Activated CD4-positive, alpha-beta memory T cell treated with anti-CD3 and anti-CD28 coated beads for 36 hours (primary cell): ENCODE data around the gene TSC22D2. TPM values are rescaled to one million over a fixed set of nuclear protein-coding genes. Genes with fewer than 3 reads are reported as not detected.

Experiments used
- CTCF ChIA-PET: fragments of 350-600 bp; sonication (Branson Sonifier 250); formaldehyde crosslinking; loops from one replicate; lab custom pipeline; 2021; ENCODE audit warnings: antibody characterized with exemption, inconsistent platforms; lab: Charles Lee
- POLR2A ChIA-PET: fragments of 350-600 bp; sonication (Branson Sonifier 250); formaldehyde crosslinking; loops from one replicate; lab custom pipeline; 2021; ENCODE audit warnings: antibody characterized with exemption; lab: Charles Lee
- DNase-seq: peaks from one replicate; pipeline ENCODE4 v3.0.0-alpha.2; 2020
- H3K27ac Mint-ChIP-seq: one replicate; pipeline ENCODE4 v1.8.0; 2021; ENCODE audit warnings: mixed read lengths
- H3K27me3 Mint-ChIP-seq: one replicate; pipeline ENCODE4 v1.8.0; 2021; ENCODE audit warnings: mixed read lengths
- H3K36me3 Mint-ChIP-seq: one replicate; pipeline ENCODE4 v1.8.0; 2021; ENCODE audit warnings: mixed read lengths
- H3K4me1 Mint-ChIP-seq: one replicate; pipeline ENCODE4 v1.8.0; 2021; ENCODE audit warnings: low read depth, mixed read lengths
- H3K4me3 Mint-ChIP-seq: one replicate; pipeline ENCODE4 v1.8.0; 2021; ENCODE audit warnings: mild to moderate bottlenecking, mixed read lengths
- H3K9me3 Mint-ChIP-seq: one replicate; pipeline ENCODE4 v1.8.0; 2021; ENCODE audit warnings: mixed read lengths
- intact Hi-C: fragments of 100-400 bp; cut with micrococcal nuclease; formaldehyde crosslinking; loops from one replicate; pipeline ENCODE4 v1.15.1; 2023
- total RNA-seq, 2 experiments: library from RNA; stranded (reverse); gene quantifications; one replicate each; pipeline ENCODE4 v1.2.3, GENCODE V29; 2021

TSC22D2 gene
- total RNA-seq, 2 experiments from 2014 or later = 12.3 to 13.7 TPM

GRCh38 chr3:150372722-150373121 is 35.4 kb upstream of the TSC22D2 start:
- H3K4me3 Mint-ChIP-seq = no peak overlapping the region
- no peak overlapping the region for H3K27ac Mint-ChIP-seq
- intact Hi-C loops = no loop called here
- no peaks in the 10 kb centered on the region for H3K27me3 Mint-ChIP-seq
- H3K4me1 Mint-ChIP-seq = peaks cover 4% of the 10 kb centered on the region
- no peaks in the 10 kb centered on the region for H3K9me3 Mint-ChIP-seq
- ChIA-PET POLR2A (no interaction called here), CTCF (interaction anchor here (1.2 kb wide), 1 partner anchor 122 kb away, joined by 3 read pairs; no protein-coding TSS in a partner anchor)
- no peaks in the 10 kb centered on the region for H3K36me3 Mint-ChIP-seq
- no peak for DNase-seq

GRCh38 chr3:150373234-150373875 is 34.7 kb upstream of the TSC22D2 start:
- ChIA-PET CTCF (interaction anchor here (1.2 kb wide), 1 partner anchor 122 kb away, joined by 3 read pairs; no protein-coding TSS in a partner anchor), POLR2A (no interaction called here)
- Mint-ChIP-seq H3K4me3 (peak overlapping the region; percentile 7), H3K27me3 (no peaks in the 10 kb centered on the region), H3K36me3 (no peaks in the 10 kb centered on the region), H3K27ac (no peak overlapping the region), H3K4me1 (peaks cover 4% of the 10 kb centered on the region), H3K9me3 (no peaks in the 10 kb centered on the region)
- intact Hi-C loops = no loop called here
- DNase-seq = no peak

DNA sequence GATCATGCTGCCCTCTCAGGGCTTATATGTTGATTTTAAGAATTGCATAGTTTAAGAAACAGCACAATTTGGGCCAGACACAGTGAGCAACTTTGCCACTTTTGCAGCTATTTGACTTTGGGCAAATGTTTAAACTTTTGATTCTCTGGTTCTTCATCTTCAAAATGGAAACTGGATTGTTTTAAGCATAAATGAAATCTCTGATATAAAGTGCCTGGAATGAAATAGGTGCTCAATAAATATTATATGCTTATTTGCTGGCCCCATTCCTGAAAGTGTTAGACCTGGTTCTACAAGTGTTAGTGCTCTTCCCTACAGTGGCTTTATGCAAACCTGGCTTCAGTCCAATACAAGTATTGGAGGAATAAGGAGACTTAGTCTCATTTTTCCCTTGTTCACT is 33.1 kb upstream of the TSC22D2 start:
- Mint-ChIP-seq H3K27ac (no peak overlapping the region), H3K9me3 (no peaks in the 10 kb centered on the region), H3K36me3 (no peaks in the 10 kb centered on the region), H3K4me1 (peaks cover 4% of the 10 kb centered on the region), H3K4me3 (no peak overlapping the region), H3K27me3 (no peaks in the 10 kb centered on the region)
- intact Hi-C loops = no loop called here
- DNase-seq = no peak
- ChIA-PET CTCF (no interaction called here), POLR2A (no interaction called here)

- no peaks in the 10 kb centered on the region for H3K27me3 Mint-ChIP-seq
- no peak overlapping the region for H3K4me3 Mint-ChIP-seq
- H3K27ac Mint-ChIP-seq = no peak overlapping the region
- ChIA-PET CTCF (no interaction called here), POLR2A (no interaction called here)
- peaks cover 4% of the 10 kb centered on the region for H3K4me1 Mint-ChIP-seq
- no peaks in the 10 kb centered on the region for H3K36me3 Mint-ChIP-seq
- no peaks in the 10 kb centered on the region for H3K9me3 Mint-ChIP-seq
- intact Hi-C loops = no loop called here
- no peak for DNase-seq
Observed at GRCh38 chr3:150376001-150376848, 31.9 kb upstream of the TSC22D2 start.

- intact Hi-C loops = no loop called here
- Mint-ChIP-seq H3K9me3 (no peaks in the 10 kb centered on the region), H3K27me3 (no peaks in the 10 kb centered on the region), H3K36me3 (no peaks in the 10 kb centered on the region), H3K4me3 (no peak overlapping the region), H3K4me1 (peaks cover 14% of the 10 kb centered on the region), H3K27ac (no peak overlapping the region)
- POLR2A ChIA-PET = no interaction called here
- no peak for DNase-seq
- CTCF ChIA-PET = no interaction called here
Observed at GRCh38 chr3:150377601-150378300, 30.3 kb upstream of the TSC22D2 start.

DNA sequence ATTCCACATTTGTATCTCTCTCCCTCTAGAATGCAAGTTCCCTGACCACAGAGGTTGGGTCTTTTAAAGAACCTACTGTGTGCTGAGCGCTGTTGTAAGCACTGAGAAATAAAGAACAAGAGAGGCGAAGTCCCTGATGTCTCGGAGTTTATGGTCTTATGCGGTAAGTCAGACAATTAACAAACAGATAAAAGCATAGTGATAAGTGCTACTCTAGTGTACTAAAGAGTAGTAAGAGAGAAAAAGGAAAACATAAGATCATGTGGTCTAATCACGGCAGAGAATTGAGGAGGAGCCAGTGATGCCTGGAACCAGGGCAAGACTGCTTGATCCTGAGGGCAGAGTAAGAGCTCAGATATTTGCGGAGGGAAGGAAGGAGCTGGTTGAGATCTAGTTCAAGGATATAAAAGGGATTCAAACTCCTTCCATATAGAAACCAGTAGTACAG is 29.8 kb upstream of the TSC22D2 start:
- DNase-seq = no peak
- no peaks in the 10 kb centered on the region for H3K36me3 Mint-ChIP-seq
- intact Hi-C loops = no loop called here
- ChIA-PET CTCF (no interaction called here), POLR2A (no interaction called here)
- peaks cover 13% of the 10 kb centered on the region for H3K4me1 Mint-ChIP-seq
- no peak overlapping the region for H3K4me3 Mint-ChIP-seq
- no peaks in the 10 kb centered on the region for H3K9me3 Mint-ChIP-seq
- H3K27ac Mint-ChIP-seq = no peak overlapping the region
- no peaks in the 10 kb centered on the region for H3K27me3 Mint-ChIP-seq

GRCh38 chr3:150379469-150379868 is 28.6 kb upstream of the TSC22D2 start:
- Mint-ChIP-seq H3K9me3 (no peaks in the 10 kb centered on the region), H3K27ac (no peak overlapping the region), H3K4me1 (peaks cover 11% of the 10 kb centered on the region), H3K36me3 (no peaks in the 10 kb centered on the region), H3K4me3 (no peak overlapping the region), H3K27me3 (no peaks in the 10 kb centered on the region)
- DNase-seq = no peak
- intact Hi-C loops = no loop called here
- ChIA-PET CTCF (no interaction called here), POLR2A (no interaction called here)

DNA sequence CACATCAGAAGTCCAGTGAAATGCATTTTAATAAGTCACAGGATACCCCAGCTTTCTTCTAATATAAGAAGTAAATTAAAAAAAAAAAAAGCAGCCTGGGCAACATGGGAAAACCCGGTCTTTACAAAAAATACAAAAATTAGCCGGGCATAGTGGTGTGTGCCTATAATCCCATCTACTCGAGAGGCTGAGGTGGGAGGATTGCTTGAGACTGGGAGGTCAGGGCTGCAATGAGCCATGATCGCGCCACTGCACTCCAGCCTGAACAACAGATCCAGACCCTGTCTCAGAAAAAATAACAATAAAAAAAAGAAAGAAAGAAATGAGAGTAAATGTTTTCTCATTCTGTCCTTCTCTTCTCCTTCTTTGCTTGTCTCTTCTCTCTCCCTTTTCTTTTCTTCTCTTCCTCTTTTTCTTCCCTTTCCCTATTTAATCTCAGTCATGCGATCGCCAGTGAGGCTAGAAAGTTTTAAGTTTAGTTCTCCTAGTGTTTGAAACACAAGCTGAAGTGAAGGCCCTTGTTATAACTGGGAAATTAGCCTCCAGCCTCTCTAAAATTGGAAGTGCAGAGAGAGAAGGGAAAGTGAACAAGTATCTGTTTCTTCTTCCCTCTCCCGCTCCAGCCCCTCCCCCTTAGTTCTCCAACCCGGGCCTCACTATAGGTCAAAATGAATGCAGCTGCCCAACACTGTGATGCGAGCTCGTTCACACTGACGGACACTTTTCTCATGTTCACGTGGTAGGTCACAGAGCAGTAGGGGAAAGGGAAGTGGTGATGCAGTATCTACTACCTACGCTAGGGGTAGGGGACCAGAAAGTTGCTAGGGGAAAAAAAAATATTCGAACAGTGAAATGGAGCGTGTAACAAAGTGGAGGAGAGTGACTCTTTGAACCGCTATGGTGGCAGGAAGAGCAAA is 23.5 kb upstream of the TSC22D2 start:
- intact Hi-C loops = loop anchor here (1.0 kb wide), 1 partner anchor 24 kb away; the partner anchor contains the start of gene TSC22D2
- peaks cover 24% of the 10 kb centered on the region for H3K4me1 Mint-ChIP-seq
- CTCF ChIA-PET = interaction anchor here (0.7 to 1.6 kb wide), 9 partner anchors 12 to 308 kb away, joined by 3 to 10 read pairs (median 4); no protein-coding TSS in a partner anchor
- H3K36me3 Mint-ChIP-seq = no peaks in the 10 kb centered on the region
- no peaks in the 10 kb centered on the region for H3K27me3 Mint-ChIP-seq
- peak overlapping the region; percentile 64 for H3K27ac Mint-ChIP-seq
- DNase-seq = peak; percentile 72
- POLR2A ChIA-PET = interaction anchor here (1.6 kb wide), 1 partner anchor 24 kb away, joined by 10 read pairs; the partner anchor contains the start of gene TSC22D2
- H3K4me3 Mint-ChIP-seq = peak overlapping the region; percentile 46
- no peaks in the 10 kb centered on the region for H3K9me3 Mint-ChIP-seq

DNA sequence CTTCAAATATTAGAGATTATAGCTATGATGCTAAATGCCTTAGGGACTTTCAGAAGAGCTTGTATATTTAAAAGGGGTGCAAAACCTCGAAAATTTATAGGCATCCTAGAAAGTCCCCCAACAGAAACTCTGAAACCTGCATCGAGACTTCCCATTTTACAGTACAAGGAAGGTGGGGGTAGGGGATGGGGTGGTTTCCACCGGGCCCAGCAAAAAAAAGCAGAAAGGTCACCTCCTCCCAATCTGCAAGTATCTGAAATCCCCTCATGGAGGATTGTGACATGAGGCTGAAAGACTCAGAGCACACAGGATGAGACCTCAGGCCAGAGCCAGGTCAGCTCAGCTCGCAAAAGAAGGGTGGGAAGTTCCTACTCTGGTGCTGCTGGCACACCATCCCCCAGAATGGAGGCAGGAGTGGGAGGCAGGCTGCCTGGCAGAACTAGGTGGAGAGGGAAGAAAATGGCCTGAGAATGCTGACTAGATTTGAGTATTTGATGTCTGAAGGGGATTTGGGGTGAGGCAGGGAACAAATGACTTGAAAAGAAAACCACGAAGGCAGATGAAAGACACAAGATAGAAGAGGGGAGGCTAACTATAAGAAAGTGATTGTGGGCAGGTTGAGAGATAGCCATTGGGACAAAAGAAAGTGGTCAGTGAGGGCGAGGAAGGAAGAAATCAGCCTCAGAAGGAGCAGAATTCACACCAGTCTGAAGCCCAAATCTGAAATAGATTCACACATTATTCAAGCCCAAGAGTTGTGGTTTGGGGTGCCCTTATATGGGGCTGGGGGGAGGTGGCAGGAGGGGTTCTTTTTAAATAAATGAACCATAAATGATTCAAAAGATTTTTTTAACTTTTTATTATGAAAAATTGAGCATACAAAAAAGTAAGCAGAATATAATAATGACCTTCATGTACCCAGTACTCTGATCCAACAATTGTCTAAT is 22.5 kb upstream of the TSC22D2 start:
- intact Hi-C loops = loop anchor here (1.0 kb wide), 1 partner anchor 23 kb away; the partner anchor contains the start of gene TSC22D2
- Mint-ChIP-seq H3K4me3 (peak overlapping the region; percentile 0), H3K27ac (peak overlapping the region; percentile 76), H3K9me3 (no peaks in the 10 kb centered on the region), H3K36me3 (no peaks in the 10 kb centered on the region), H3K27me3 (no peaks in the 10 kb centered on the region), H3K4me1 (peaks cover 24% of the 10 kb centered on the region)
- peak; percentile 30 for DNase-seq
- ChIA-PET POLR2A (interaction anchor here (1.6 kb wide), 1 partner anchor 23 kb away, joined by 10 read pairs; the partner anchor contains the start of gene TSC22D2), CTCF (interaction anchor here (0.8 to 1.6 kb wide), 8 partner anchors 11 to 309 kb away, joined by 3 to 10 read pairs (median 4); no protein-coding TSS in a partner anchor)

DNA sequence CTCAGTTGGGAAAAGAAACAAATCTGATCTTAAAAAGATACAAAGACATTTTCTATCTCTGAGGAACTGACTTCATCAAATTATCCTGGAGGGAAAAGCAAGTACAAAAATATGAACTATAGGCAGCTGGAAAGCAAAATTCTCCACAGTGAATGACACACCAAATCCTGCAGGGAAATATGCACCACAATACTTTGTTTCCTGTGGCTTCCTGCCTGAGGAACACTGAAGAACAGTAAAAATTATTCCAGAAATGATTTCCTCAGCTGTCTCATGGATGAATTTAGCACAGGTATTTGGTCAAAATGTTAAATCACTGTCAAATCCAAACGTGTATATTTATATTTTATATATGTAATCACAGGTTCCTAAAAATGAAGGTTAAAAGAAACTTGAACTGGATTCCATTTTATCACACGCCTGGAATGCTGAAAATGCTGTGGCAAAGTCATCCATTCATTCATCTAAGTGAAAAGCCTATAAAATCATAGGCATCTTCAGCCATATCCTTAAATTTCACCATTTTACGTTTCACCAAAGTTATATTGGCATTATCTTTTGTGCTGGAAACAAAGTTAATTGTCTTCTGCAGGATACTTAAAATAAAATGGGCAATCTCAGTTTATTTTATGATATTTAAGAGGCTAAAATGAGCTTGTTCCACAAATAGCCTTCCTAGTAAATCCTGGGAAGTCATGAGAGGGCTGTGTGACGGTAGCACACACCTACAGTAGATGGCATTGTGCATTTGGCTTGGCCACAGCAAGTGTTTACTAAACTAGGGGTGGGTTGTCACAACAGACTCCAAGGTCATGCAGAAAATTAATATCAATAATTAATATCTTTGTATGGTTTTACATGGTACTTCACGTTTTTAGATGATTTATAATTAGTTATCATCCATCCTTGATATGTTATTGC is 19.3 kb upstream of the TSC22D2 start:
- Mint-ChIP-seq H3K4me1 (peaks cover 14% of the 10 kb centered on the region), H3K27me3 (no peaks in the 10 kb centered on the region), H3K4me3 (no peak overlapping the region), H3K9me3 (no peaks in the 10 kb centered on the region), H3K36me3 (no peaks in the 10 kb centered on the region), H3K27ac (no peak overlapping the region)
- no peak for DNase-seq
- ChIA-PET POLR2A (no interaction called here), CTCF (no interaction called here)
- intact Hi-C loops = no loop called here
